Prostate gland (tissue), 2 donors: ENCODE measurements around the gene ESCO1. TPM values are rescaled to one million over a fixed set of nuclear protein-coding genes. Genes with fewer than 3 reads are reported as not detected.

Experiments
- DNase-seq: peaks from one replicate; pipeline ENCODE4 v3.0.0-alpha.2; 2019; ENCODE audit warnings: low spot score
- H3K27ac ChIP-seq, 2 donors: fragments of 200-600 bp; sonication (generic); 2 replicates each; pipeline ENCODE4 v1.5.1; 2017 to 2019
- H3K27me3 ChIP-seq: fragments of 200-600 bp; sonication (generic); replicated peaks from 2 replicates; pipeline ENCODE4 v1.5.1; 2019; ENCODE audit not compliant: insufficient read depth
- H3K36me3 ChIP-seq, 2 donors: fragments of 200-600 bp; sonication (generic); 1 replicate in 1 of 2; 2 replicates in 1 of 2; pipeline versions ENCODE4 v1.5.1 to v1.8.1; 2017 to 2019
- H3K4me1 ChIP-seq: fragments of 200-600 bp; sonication (generic); replicated peaks from 2 replicates; pipeline ENCODE4 v1.5.1; 2019
- H3K4me3 ChIP-seq, 2 donors: fragments of 200-600 bp; sonication (generic); 2 replicates each; pipeline ENCODE4 v1.5.1; 2017 to 2019
- H3K9me3 ChIP-seq: fragments of 200-600 bp; sonication (generic); 2 replicates; pipeline ENCODE4 v1.5.1; 2017
- POLR2A ChIP-seq: fragments of 450-650 bp; IDR thresholded peaks from one replicate; pipeline ENCODE4 v1.6.1; 2016; ENCODE audit warnings: antibody characterized with exemption, mild to moderate bottlenecking
- POLR2AphosphoS5 ChIP-seq: sonication (generic); formaldehyde crosslinking; IDR thresholded peaks from one replicate; pipeline ENCODE4 v1.6.1; 2017; ENCODE audit warnings: antibody characterized with exemption
- WGBS: methylation state at CpG from one replicate; pipeline ENCODE4 v1.1.5; 2018; 5-methylcytosine and 5-hydroxymethylcytosine counted together
- intact Hi-C: fragments of 100-400 bp; cut with DNase I; formaldehyde crosslinking; loops from one replicate; pipeline ENCODE4 v1.14.2; 2022
- total RNA-seq, 2 donors: library from RNA; depleted of rRNA; stranded (reverse); fragments of >200 nt; gene quantifications; one replicate each; pipeline ENCODE4 v1.1.0, GENCODE V29; 2016
- TF ChIP-seq, protein P1 (sequence below), 4 experiments: fragments of 200-600 bp in 2 of 4; fragments of 450-650 bp in 2 of 4; sonication (generic) in 2 of 4; IDR thresholded peaks; 1 replicate in 3 of 4; 2 replicates in 1 of 4; pipeline ENCODE4 v1.5.1; 2016 to 2019; ENCODE audit warnings: antibody characterized with exemption in 4 of 4, mild to moderate bottlenecking in 2 of 4, moderate library complexity in 2 of 4

ESCO1 gene
- total RNA-seq, 2 donors from 2014 or later: 19.6 to 21.8 TPM

DNA sequence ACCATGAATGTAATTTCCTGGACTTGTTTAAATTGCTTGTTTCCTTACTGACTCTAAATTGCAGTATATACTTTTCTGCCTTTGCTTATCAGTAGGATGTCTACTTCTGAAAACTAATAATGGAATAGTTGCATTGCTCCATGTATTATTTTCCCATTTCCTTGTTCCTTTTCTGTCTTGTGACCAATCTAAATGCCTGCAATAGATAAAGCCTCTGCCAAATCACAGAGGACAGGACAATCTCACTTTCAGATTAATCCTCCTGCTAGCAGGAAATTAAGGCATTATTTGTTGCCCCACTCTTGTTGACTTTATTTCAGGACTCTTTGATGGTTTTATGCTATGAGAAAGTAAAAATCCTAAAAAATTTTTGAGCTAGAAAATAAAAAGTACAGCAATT is 4.7 kb upstream of the ESCO1 start:
- intact Hi-C loops: loop anchor here (5.0 kb wide), 1 partner anchor 488 kb away; no protein-coding TSS in a partner anchor
- H3K4me1 ChIP-seq: no peaks in the 10 kb centered on the region
- H3K36me3 ChIP-seq: no peaks in the 10 kb centered on the region
- no peak overlapping the region for H3K27ac ChIP-seq
- H3K4me3 ChIP-seq: no peak overlapping the region
- TF ChIP-seq, protein P1, sequence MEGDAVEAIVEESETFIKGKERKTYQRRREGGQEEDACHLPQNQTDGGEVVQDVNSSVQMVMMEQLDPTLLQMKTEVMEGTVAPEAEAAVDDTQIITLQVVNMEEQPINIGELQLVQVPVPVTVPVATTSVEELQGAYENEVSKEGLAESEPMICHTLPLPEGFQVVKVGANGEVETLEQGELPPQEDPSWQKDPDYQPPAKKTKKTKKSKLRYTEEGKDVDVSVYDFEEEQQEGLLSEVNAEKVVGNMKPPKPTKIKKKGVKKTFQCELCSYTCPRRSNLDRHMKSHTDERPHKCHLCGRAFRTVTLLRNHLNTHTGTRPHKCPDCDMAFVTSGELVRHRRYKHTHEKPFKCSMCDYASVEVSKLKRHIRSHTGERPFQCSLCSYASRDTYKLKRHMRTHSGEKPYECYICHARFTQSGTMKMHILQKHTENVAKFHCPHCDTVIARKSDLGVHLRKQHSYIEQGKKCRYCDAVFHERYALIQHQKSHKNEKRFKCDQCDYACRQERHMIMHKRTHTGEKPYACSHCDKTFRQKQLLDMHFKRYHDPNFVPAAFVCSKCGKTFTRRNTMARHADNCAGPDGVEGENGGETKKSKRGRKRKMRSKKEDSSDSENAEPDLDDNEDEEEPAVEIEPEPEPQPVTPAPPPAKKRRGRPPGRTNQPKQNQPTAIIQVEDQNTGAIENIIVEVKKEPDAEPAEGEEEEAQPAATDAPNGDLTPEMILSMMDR (IDR thresholded peaks at IDR 0.05): no peak
- TF ChIP-seq POLR2AphosphoS5 (no peak), POLR2A (no peak)
- H3K9me3 ChIP-seq: no peaks in the 10 kb centered on the region
- DNase-seq: no peak
- H3K27me3 ChIP-seq: no peaks in the 10 kb centered on the region

DNA sequence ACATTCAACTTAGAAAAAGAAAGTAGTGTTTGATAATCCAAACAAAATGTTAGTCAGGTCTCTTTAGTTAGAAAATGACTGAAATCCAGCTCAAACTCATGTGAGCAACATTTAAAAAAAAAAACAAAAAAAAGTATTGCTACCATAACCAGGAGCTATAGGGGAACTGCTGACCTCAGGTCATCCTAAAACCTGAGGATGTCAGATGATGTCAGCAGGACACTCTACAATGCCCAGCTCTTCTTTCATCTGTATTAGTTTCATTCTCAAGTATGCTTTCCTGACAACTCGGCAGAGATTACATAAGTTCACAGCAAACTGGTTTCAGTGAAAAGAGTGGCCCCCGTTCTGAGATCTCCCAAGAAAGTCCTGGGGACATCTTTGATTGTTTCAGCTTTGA is 4.2 kb upstream of the ESCO1 start:
- Histone ChIP-seq H3K27me3 (no peaks in the 10 kb centered on the region), H3K4me3 (no peak overlapping the region), H3K9me3 (no peaks in the 10 kb centered on the region), H3K27ac (no peak overlapping the region), H3K4me1 (no peaks in the 10 kb centered on the region), H3K36me3 (no peaks in the 10 kb centered on the region)
- intact Hi-C loops: loop anchor here (5.0 kb wide), 1 partner anchor 487 kb away; no protein-coding TSS in a partner anchor
- WGBS: 55% methylated on average over 2 of the region's 2 CpGs
- TF ChIP-seq POLR2A (no peak), POLR2AphosphoS5 (no peak)
- TF ChIP-seq, protein P1 (IDR thresholded peaks at IDR 0.05): no peak
- no peak for DNase-seq

DNA sequence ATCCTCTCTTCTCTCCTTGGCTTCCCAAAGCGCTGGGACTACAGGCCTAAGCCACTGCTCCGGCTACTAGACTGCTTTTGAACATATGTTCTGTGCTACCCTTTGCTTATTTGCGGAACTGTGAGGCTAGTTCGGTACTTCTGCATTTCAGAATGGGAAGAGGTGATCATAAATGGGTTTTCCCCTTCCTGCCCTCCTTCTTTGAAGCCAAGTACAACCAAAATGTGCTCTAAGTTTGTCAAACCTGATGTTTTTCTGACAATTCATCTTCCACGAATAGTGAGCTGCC is 1.7 kb upstream of the ESCO1 start:
- H3K9me3 ChIP-seq: no peaks in the 10 kb centered on the region
- H3K27ac ChIP-seq: no peak overlapping the region
- H3K4me3 ChIP-seq: no peak overlapping the region
- H3K4me1 ChIP-seq: no peaks in the 10 kb centered on the region
- TF ChIP-seq, protein P1 (IDR thresholded peaks at IDR 0.05): no peak
- no peak for TF ChIP-seq POLR2A
- no peak for TF ChIP-seq POLR2AphosphoS5
- DNase-seq: no peak
- H3K36me3 ChIP-seq: no peaks in the 10 kb centered on the region
- 92% methylated on average over 5 of the region's 5 CpGs for WGBS
- H3K27me3 ChIP-seq: no peaks in the 10 kb centered on the region
- intact Hi-C loops: no loop called here

DNA sequence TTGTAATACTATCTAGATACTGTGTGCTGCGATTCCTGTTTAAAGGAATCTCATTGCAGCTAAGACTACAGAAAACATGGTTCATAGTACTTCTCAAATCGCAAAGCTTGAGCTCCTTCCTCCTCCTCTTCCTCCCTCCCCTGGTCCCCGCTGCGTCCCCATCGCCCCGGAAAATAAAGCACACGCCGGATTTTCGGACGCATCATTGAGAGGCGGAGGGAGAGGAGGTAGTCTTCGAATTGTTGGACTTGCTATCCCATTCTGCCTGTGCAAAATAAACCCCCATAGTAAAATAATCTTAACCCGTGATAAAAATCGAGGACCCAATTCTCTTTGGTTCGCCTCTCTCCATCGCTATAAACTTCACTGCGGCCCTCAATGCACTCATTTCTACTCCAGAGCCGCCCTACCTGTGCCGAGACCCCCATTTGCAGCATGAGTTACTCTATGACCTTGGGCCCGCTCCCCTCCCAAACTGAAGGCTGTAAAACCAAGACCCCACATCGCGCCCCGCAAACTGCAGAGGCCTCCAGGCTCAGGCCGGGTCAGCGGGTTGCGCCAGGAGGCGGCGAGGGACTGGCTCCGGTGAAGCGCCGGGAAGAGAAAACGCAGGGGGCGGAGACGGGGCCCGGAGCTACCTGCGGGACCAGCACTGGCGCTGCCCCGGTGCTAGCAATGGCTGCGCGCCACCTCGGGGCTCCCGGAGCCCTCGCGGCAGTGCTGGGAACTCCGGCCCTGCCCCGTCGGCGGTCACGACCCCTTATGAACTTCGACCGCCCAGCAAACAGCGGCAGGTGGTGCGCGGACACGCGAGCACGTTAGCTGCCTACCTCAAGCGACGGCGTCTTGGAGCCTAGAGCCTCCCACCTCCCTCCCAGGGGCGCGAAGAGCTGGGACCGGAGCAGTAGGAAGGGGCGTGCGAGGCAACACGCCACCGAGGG is 649 bp downstream of the ESCO1 start:
- H3K27ac ChIP-seq: peak overlapping the region; percentile 98
- H3K27me3 ChIP-seq: no peaks in the 10 kb centered on the region
- no peaks in the 10 kb centered on the region for H3K4me1 ChIP-seq
- H3K9me3 ChIP-seq: no peaks in the 10 kb centered on the region
- intact Hi-C loops: loop anchor here (2.0 kb wide), 1 partner anchor 141 kb away; the partner anchor contains the start of gene MIB1
- TF ChIP-seq POLR2A: no peak
- TF ChIP-seq, protein P1 (IDR thresholded peaks at IDR 0.05): peak in 1 of 4 experiments; percentile 18
- H3K36me3 ChIP-seq: no peaks in the 10 kb centered on the region
- peak; percentile 41 for DNase-seq
- peak overlapping the region; percentile 88 to 93 for H3K4me3 ChIP-seq
- WGBS: under 1% methylated on average over 67 of the region's 67 CpGs
